ENCODE results near the gene RNPC3. TPM values are rescaled to one million over a fixed set of nuclear protein-coding genes. Genes with fewer than 3 reads are reported as not detected.

RNPC3 gene, protein sequence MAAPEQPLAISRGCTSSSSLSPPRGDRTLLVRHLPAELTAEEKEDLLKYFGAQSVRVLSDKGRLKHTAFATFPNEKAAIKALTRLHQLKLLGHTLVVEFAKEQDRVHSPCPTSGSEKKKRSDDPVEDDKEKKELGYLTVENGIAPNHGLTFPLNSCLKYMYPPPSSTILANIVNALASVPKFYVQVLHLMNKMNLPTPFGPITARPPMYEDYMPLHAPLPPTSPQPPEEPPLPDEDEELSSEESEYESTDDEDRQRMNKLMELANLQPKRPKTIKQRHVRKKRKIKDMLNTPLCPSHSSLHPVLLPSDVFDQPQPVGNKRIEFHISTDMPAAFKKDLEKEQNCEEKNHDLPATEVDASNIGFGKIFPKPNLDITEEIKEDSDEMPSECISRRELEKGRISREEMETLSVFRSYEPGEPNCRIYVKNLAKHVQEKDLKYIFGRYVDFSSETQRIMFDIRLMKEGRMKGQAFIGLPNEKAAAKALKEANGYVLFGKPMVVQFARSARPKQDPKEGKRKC
- 5.4 and 5.6 TPM in 2 replicates for total RNA-seq (2014; rRNA removed)
- Bru-seq, nascent RNA: percentile 81 among the genes with signal in this experiment
- percentile 64 among the genes with signal in this experiment for BruChase-seq, experiment 1, labeled RNA remaining after a 6-hour chase
- BruChase-seq, experiment 2, labeled RNA remaining after a 2-hour chase: percentile 80 among the genes with signal in this experiment
- long read RNA-seq, partial matches to known transcripts: 4 of 16 reads
- long read RNA-seq, other reads (novel, unspliced or antisense): 10 of 16 reads

GRCh38 chr1:103525607-103526507, at the start of gene RNPC3:
Gene RNPC3 (plus strand): TSS chr1:103525699. CDS start chr1:103526071, 372 bp downstream.
- DNase-seq (peak; percentile 88), ATAC-seq (peak; percentile 75)
- intact Hi-C loops (cut with micrococcal nuclease): no loop called here
- Histone ChIP-seq H2AFZ (ENCODE audit: low read length) (peak within 1 kb of the TSS; percentile 97), H3K9me2 (replicated peaks; ENCODE audit: low read length) (no peaks in the 10 kb centered on the region), H3K79me2 (ENCODE audit: low read length) (peaks cover 48% of the 10 kb centered on the region), H3K4me3 (ENCODE audit: low read length) (peak within 1 kb of the TSS; percentile 98), H3F3A (ENCODE audit: low read length, unreplicated experiment) (no peaks in the 10 kb centered on the region), H3K27me3 (ENCODE audit: low read length) (no peaks in the 10 kb centered on the region), H4K20me1 (ENCODE audit: low read length) (no peaks in the 10 kb centered on the region), H3K27ac (ENCODE audit: low read length) (peak within 1 kb of the TSS; percentile 91), H3K9me3 (ENCODE audit: low read length) (no peaks in the 10 kb centered on the region), H3K9ac (ENCODE audit: low read length) (peak within 1 kb of the TSS; percentile 96), H3K4me1 (ENCODE audit: insufficient read depth, low read length) (peaks cover 27% of the 10 kb centered on the region), H3K36me3 (ENCODE audit: low read depth, low read length) (no peaks in the 10 kb centered on the region), H3K4me2 (ENCODE audit: low read length) (peak within 1 kb of the TSS; percentile 92)
- TSS peak; percentile 76 for BruUV-seq (replicated peaks)
- TF ChIP-seq CTCF (conservative IDR thresholded peaks at IDR 0.05; ENCODE audit: low read depth, low read length): no peak
- POLR2A ChIA-PET (ENCODE audit: unreplicated experiment): no interaction called here
- CTCF ChIA-PET: no interaction called here

DNA sequence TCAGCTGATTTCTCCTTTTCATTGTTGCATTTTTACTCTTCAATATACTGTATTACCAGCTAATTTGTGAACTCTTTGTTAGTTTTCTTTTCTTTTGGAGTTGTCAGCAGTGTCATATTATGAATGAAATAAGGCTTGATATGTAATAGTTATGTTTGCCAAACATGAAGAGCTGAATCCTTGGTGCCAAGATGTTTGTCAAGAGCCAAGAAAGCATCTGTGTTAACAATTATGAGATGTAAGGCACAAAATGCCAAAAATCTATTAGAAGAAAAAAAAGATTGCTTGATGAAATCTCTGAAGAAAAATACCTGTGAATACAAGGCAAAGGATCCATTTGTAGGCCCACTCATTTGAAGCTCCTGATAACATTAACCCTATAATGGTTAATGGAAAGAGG, 48.4 kb upstream of the RNPC3 start:
- ATAC-seq (no peak), DNase-seq (no peak)
- TF ChIP-seq EZH2 (IDR thresholded peaks at IDR 0.05; ENCODE audit: low read length, unreplicated experiment) (no peak), CTCF (conservative IDR thresholded peaks at IDR 0.05; ENCODE audit: low read depth, low read length) (no peak), EZH2phosphoT487 (IDR thresholded peaks at IDR 0.05; ENCODE audit: borderline replicate concordance, low read length) (no peak)
- intact Hi-C loops (cut with micrococcal nuclease): no loop called here
- no peaks in the 10 kb centered on the region for H3K79me2 ChIP-seq (ENCODE audit: low read length)
- CTCF ChIA-PET: no interaction called here
- H3K4me1 ChIP-seq (ENCODE audit: insufficient read depth, low read length): no peaks in the 10 kb centered on the region
- H3K9me3 ChIP-seq (ENCODE audit: low read length): no peaks in the 10 kb centered on the region
- no peaks in the 10 kb centered on the region for H3K9me2 ChIP-seq (replicated peaks; ENCODE audit: low read length)
- no peak overlapping the region for H3K27ac ChIP-seq (ENCODE audit: low read length)
- no peaks in the 10 kb centered on the region for H3K36me3 ChIP-seq (ENCODE audit: low read depth, low read length)
- BruUV-seq (replicated peaks): no TSS peak
- H3F3A ChIP-seq (ENCODE audit: low read length, unreplicated experiment): no peaks in the 10 kb centered on the region
- H3K4me2 ChIP-seq (ENCODE audit: low read length): no peak overlapping the region
- H2AFZ ChIP-seq (ENCODE audit: low read length): no peak overlapping the region
- POLR2A ChIA-PET (ENCODE audit: unreplicated experiment): no interaction called here
- H3K4me3 ChIP-seq (ENCODE audit: low read length): no peak overlapping the region
- H4K20me1 ChIP-seq (ENCODE audit: low read length): no peaks in the 10 kb centered on the region
- H3K27me3 ChIP-seq (ENCODE audit: low read length): peaks cover 21% of the 10 kb centered on the region; the same call in 1 of the 2 replicates
- H3K9ac ChIP-seq (ENCODE audit: low read length): no peak overlapping the region

All from PC-3 (cell line).